Natural killer cell (primary cell): ENCODE results near the gene PBX2. TPM values are rescaled to one million over a fixed set of nuclear protein-coding genes. Genes with fewer than 3 reads are reported as not detected.
"Not testable (repeated sequence)": the region's sequence is repeated elsewhere in the genome, so short reads cannot be mapped to it uniquely, and the experiment has no call there.

Source experiments
- ATAC-seq, 3 donors: fragments of 150-1000 bp in 2 of 3; fragments of 200-7000 bp in 1 of 3; cut with Tn5 transposase; 1 replicate in 1 of 3; 2 replicates in 2 of 3; pipeline ENCODE4 v1.10.0; 2021; ENCODE audit warnings: mild to moderate bottlenecking in 2 of 3, moderate library complexity in 2 of 3
- DNase-seq, 2 donors: peaks; one replicate each; pipeline versions ENCODE4 v3.0.0 to v3.0.0-alpha.2; 2013 to 2021; ENCODE audit warnings: mixed read lengths in 1 of 2
- H3K27ac ChIP-seq: one replicate; pipeline ENCODE4 v1.5.1; 2013; ENCODE audit warnings: mild to moderate bottlenecking, low read length
- H3K27me3 ChIP-seq: one replicate; pipeline ENCODE4 v1.6.1; 2013; ENCODE audit warnings: low read length; ENCODE audit not compliant: control insufficient read depth, insufficient read depth
- H3K36me3 ChIP-seq: one replicate; pipeline ENCODE4 v1.6.1; 2013; ENCODE audit warnings: low read length; ENCODE audit not compliant: control insufficient read depth, insufficient read depth
- H3K4me1 ChIP-seq: one replicate; pipeline ENCODE4 v1.6.1; 2013; ENCODE audit warnings: low read length; ENCODE audit not compliant: control insufficient read depth, insufficient read depth
- H3K4me3 ChIP-seq: one replicate; pipeline ENCODE4 v1.5.1; 2013; ENCODE audit warnings: low read length
- H3K9me3 ChIP-seq: one replicate; pipeline ENCODE4 v1.6.1; 2013; ENCODE audit warnings: low read length; ENCODE audit not compliant: control insufficient read depth, insufficient read depth
- H3K27ac Mint-ChIP-seq, 2 donors: one replicate each; pipeline ENCODE4 v1.8.0; 2022; ENCODE audit warnings: mild to moderate bottlenecking in 2 of 2, mixed read lengths in 2 of 2, moderate library complexity in 1 of 2
- H3K27me3 Mint-ChIP-seq, 2 donors: one replicate each; pipeline ENCODE4 v1.8.0; 2022; ENCODE audit warnings: low read depth in 2 of 2, mixed read lengths in 2 of 2
- H3K36me3 Mint-ChIP-seq: one replicate; pipeline ENCODE4 v1.8.0; 2022; ENCODE audit warnings: mixed read lengths
- H3K4me1 Mint-ChIP-seq, 2 donors: one replicate each; pipeline ENCODE4 v1.8.0; 2022; ENCODE audit warnings: mixed read lengths in 2 of 2
- H3K4me3 Mint-ChIP-seq: one replicate; pipeline ENCODE4 v1.8.0; 2022; ENCODE audit warnings: mild to moderate bottlenecking, moderate library complexity, mixed read lengths
- H3K9me3 Mint-ChIP-seq, 2 donors: one replicate each; pipeline ENCODE4 v1.8.0; 2022; ENCODE audit warnings: mixed read lengths in 2 of 2
- CTCF ChIP-seq: fragments of 200-600 bp; IDR thresholded peaks from one replicate; pipeline ENCODE4 v1.8.0; 2022; ENCODE audit warnings: antibody characterized with exemption
- WGBS: methylation state at CpG from one replicate; pipeline ENCODE4 v1.1.7; 2013; ENCODE audit warnings: missing lambda C conversion rate; ENCODE audit not compliant: insufficient coverage; 5-methylcytosine and 5-hydroxymethylcytosine counted together
- intact Hi-C: fragments of 100-400 bp; cut with micrococcal nuclease; formaldehyde crosslinking; loops from one replicate; pipeline ENCODE4 v1.14.2; 2022
- total RNA-seq, 4 donors: library from RNA; stranded (reverse); fragments of 120-200 nt in 1 of 4; gene quantifications; one replicate each; pipeline versions ENCODE4 v1.2.3 to v1.2.4, GENCODE V29; 2013 to 2022

The PBX2 gene
- total RNA-seq, 3 donors from 2014 or later (not counting 1 experiment from before 2014, with no cell fraction given) = 111 to 116 (median 112) TPM

GRCh38 chr6:32213649-32214048, 23.6 kb upstream of the PBX2 start:
- H3K27ac Mint-ChIP-seq = no peak overlapping the region

GRCh38 chr6:32212076-32212760, 22.2 kb upstream of the PBX2 start:
- whole genome bisulfite sequencing = 85% methylated on average over 12 of the region's 12 CpGs
- intact Hi-C loops = no loop called here
- H3K36me3 Mint-ChIP-seq = no peaks in the 10 kb centered on the region
- no peak overlapping the region for H3K4me3 Mint-ChIP-seq
- DNase-seq (no peak), ATAC-seq (no peak)
- no peak for TF ChIP-seq CTCF
- no peaks in the 10 kb centered on the region for H3K27me3 Mint-ChIP-seq
- Histone ChIP-seq H3K36me3 (no peaks in the 10 kb centered on the region), H3K4me1 (no peaks in the 10 kb centered on the region), H3K27me3 (no peaks in the 10 kb centered on the region), H3K27ac (no peak overlapping the region), H3K9me3 (no peaks in the 10 kb centered on the region), H3K4me3 (no peak overlapping the region)
- no peaks in the 10 kb centered on the region for H3K9me3 Mint-ChIP-seq
- no peaks in the 10 kb centered on the region for H3K4me1 Mint-ChIP-seq
- no peak overlapping the region for H3K27ac Mint-ChIP-seq

More at GRCh38 chr6:32213649-32214048, 23.6 kb upstream of the PBX2 start:
- Histone ChIP-seq H3K4me1 (no peaks in the 10 kb centered on the region), H3K4me3 (no peak overlapping the region), H3K9me3 (no peaks in the 10 kb centered on the region), H3K27ac (no peak overlapping the region), H3K36me3 (no peaks in the 10 kb centered on the region), H3K27me3 (no peaks in the 10 kb centered on the region)
- Mint-ChIP-seq H3K9me3 (no peaks in the 10 kb centered on the region), H3K4me3 (no peak overlapping the region), H3K4me1 (no peaks in the 10 kb centered on the region), H3K27me3 (no peaks in the 10 kb centered on the region), H3K36me3 (no peaks in the 10 kb centered on the region)
- no peak for ATAC-seq
- WGBS = 89% methylated on average over 6 of the region's 6 CpGs
- intact Hi-C loops = no loop called here
- no peak for DNase-seq
- no peak for TF ChIP-seq CTCF

GRCh38 chr6:32211432-32211831, 21.4 kb upstream of the PBX2 start:
- H3K27ac ChIP-seq, ATAC-seq, H3K27me3 ChIP-seq, H3K4me1 Mint-ChIP-seq, H3K36me3 Mint-ChIP-seq, H3K4me1 ChIP-seq, H3K27ac Mint-ChIP-seq, H3K36me3 ChIP-seq, H3K9me3 Mint-ChIP-seq, H3K27me3 Mint-ChIP-seq, DNase-seq, intact Hi-C loops, H3K4me3 ChIP-seq, H3K4me3 Mint-ChIP-seq, H3K9me3 ChIP-seq: not testable (repeated sequence)
- WGBS = 78% methylated on average over 4 of the region's 4 CpGs

GRCh38 chr6:32210191-32210601, 20.2 kb upstream of the PBX2 start:
- Mint-ChIP-seq H3K9me3 (no peaks in the 10 kb centered on the region), H3K27me3 (peaks cover 0 to 7% of the 10 kb centered on the region in 2 donors), H3K36me3 (no peaks in the 10 kb centered on the region), H3K27ac (no peak overlapping the region), H3K4me3 (no peak overlapping the region), H3K4me1 (no peaks in the 10 kb centered on the region)
- DNase-seq = no peak
- WGBS = 87% methylated on average over 5 of the region's 5 CpGs
- no peak for ATAC-seq
- Histone ChIP-seq H3K9me3 (no peaks in the 10 kb centered on the region), H3K27ac (no peak overlapping the region), H3K4me3 (no peak overlapping the region), H3K4me1 (no peaks in the 10 kb centered on the region), H3K36me3 (no peaks in the 10 kb centered on the region), H3K27me3 (no peaks in the 10 kb centered on the region)
- intact Hi-C loops = no loop called here
- TF ChIP-seq CTCF = no peak
